ENCODE data around the gene SMIM22. TPM values are rescaled to one million over a fixed set of nuclear protein-coding genes. Genes with fewer than 3 reads are reported as not detected.

The SMIM22 gene
- total RNA-seq, 1 experiment from 2014 or later = not detected

GRCh38 chr16:4826980-4827379 lies 31.8 kb downstream of the SMIM22 start:
- CTCF ChIA-PET = interaction anchor here (0.6 kb wide), 1 partner anchor 150 kb away, joined by 3 read pairs; no protein-coding TSS in a partner anchor
- H3K27ac ChIP-seq (ENCODE audit: low read depth, low read length, poor library complexity, severe bottlenecking) = no peak overlapping the region
- POLR2A ChIA-PET (ENCODE audit: low non-redundant PET) = no interaction called here
- no TSS peak for BruUV-seq (replicated peaks)
- H3K27me3 ChIP-seq (replicated peaks; ENCODE audit: insufficient read depth, low read depth, low read length, poor library complexity) = no peaks in the 10 kb centered on the region
- DNase-seq (ENCODE audit: low spot score) = no peak
- no peaks in the 10 kb centered on the region for H3K9me3 ChIP-seq (ENCODE audit: low read depth, low read length, poor library complexity, severe bottlenecking)
- TF ChIP-seq EZH2 (IDR thresholded peaks at IDR 0.05; ENCODE audit: borderline replicate concordance, low read depth, low read length, poor library complexity, severe bottlenecking) = no peak
- TF ChIP-seq, protein P1, sequence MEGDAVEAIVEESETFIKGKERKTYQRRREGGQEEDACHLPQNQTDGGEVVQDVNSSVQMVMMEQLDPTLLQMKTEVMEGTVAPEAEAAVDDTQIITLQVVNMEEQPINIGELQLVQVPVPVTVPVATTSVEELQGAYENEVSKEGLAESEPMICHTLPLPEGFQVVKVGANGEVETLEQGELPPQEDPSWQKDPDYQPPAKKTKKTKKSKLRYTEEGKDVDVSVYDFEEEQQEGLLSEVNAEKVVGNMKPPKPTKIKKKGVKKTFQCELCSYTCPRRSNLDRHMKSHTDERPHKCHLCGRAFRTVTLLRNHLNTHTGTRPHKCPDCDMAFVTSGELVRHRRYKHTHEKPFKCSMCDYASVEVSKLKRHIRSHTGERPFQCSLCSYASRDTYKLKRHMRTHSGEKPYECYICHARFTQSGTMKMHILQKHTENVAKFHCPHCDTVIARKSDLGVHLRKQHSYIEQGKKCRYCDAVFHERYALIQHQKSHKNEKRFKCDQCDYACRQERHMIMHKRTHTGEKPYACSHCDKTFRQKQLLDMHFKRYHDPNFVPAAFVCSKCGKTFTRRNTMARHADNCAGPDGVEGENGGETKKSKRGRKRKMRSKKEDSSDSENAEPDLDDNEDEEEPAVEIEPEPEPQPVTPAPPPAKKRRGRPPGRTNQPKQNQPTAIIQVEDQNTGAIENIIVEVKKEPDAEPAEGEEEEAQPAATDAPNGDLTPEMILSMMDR (conservative IDR thresholded peaks at IDR 0.05; ENCODE audit: low read depth, low read length) = no peak
- H3K36me3 ChIP-seq (ENCODE audit: insufficient read depth, low read length, poor library complexity, severe bottlenecking) = peaks cover 72% of the 10 kb centered on the region
- no peak overlapping the region for H3K4me3 ChIP-seq (ENCODE audit: low read depth, low read length, poor library complexity, severe bottlenecking)
- no peaks in the 10 kb centered on the region for H3K4me1 ChIP-seq (ENCODE audit: insufficient read depth, low read length, poor library complexity, severe bottlenecking)
- intact Hi-C loops (cut with micrococcal nuclease; ENCODE audit: unreplicated experiment) = no loop called here

DNA sequence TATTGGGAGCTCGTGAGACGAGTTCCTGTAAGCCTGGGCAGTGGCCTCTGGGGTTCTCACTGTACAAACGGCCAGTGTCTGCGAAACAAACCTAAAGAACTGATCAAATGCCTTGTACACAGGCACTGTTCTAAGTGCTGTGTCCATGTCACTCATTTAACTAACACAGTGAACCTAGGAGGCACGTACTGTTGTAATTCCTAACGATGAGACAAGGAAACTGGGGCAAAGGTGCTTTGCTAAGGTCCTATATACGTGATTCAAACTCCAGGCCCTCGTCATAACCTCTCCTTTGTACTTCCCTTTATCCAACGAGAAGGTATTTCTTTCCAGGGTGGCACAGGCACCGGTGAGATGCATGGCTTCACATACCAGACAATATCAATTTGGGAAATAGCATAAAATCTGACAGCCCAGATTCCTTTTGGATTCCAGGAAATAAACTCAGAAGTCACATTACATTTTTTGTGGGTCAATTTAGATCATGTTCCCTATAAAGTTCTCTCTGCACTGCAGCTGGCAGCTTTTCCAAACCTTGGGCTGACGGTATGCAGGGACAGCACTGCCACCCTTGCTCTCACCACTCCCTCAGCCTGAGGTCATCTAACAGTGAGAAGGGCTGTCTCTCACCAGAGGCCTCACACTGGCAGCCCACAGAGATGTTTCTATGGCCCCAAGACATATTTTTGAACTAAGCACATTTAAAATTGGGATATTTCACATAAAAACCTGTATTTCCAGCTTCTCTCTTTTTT lies 33.6 kb downstream of the SMIM22 start:
- CTCF ChIA-PET = no interaction called here
- TF ChIP-seq EZH2 (IDR thresholded peaks at IDR 0.05; ENCODE audit: borderline replicate concordance, low read depth, low read length, poor library complexity, severe bottlenecking) = no peak
- TF ChIP-seq, protein P1 (conservative IDR thresholded peaks at IDR 0.05; ENCODE audit: low read depth, low read length) = no peak
- BruUV-seq (replicated peaks) = no TSS peak
- no peak for DNase-seq (ENCODE audit: low spot score)
- POLR2A ChIA-PET (ENCODE audit: low non-redundant PET) = no interaction called here
- H3K4me3 ChIP-seq (ENCODE audit: low read depth, low read length, poor library complexity, severe bottlenecking) = no peak overlapping the region
- no peak overlapping the region for H3K27ac ChIP-seq (ENCODE audit: low read depth, low read length, poor library complexity, severe bottlenecking)
- no peaks in the 10 kb centered on the region for H3K4me1 ChIP-seq (ENCODE audit: insufficient read depth, low read length, poor library complexity, severe bottlenecking)
- H3K9me3 ChIP-seq (ENCODE audit: low read depth, low read length, poor library complexity, severe bottlenecking) = no peaks in the 10 kb centered on the region
- no peaks in the 10 kb centered on the region for H3K27me3 ChIP-seq (replicated peaks; ENCODE audit: insufficient read depth, low read depth, low read length, poor library complexity)
- intact Hi-C loops (cut with micrococcal nuclease; ENCODE audit: unreplicated experiment) = no loop called here
- H3K36me3 ChIP-seq (ENCODE audit: insufficient read depth, low read length, poor library complexity, severe bottlenecking) = peaks cover 73% of the 10 kb centered on the region

- H3K4me1 ChIP-seq (ENCODE audit: insufficient read depth, low read length, poor library complexity, severe bottlenecking) = no peaks in the 10 kb centered on the region
- no peak overlapping the region for H3K27ac ChIP-seq (ENCODE audit: low read depth, low read length, poor library complexity, severe bottlenecking)
- H3K27me3 ChIP-seq (replicated peaks; ENCODE audit: insufficient read depth, low read depth, low read length, poor library complexity) = no peaks in the 10 kb centered on the region
- POLR2A ChIA-PET (ENCODE audit: low non-redundant PET) = no interaction called here
- TF ChIP-seq EZH2 (IDR thresholded peaks at IDR 0.05; ENCODE audit: borderline replicate concordance, low read depth, low read length, poor library complexity, severe bottlenecking) = no peak
- TF ChIP-seq, protein P1 (conservative IDR thresholded peaks at IDR 0.05; ENCODE audit: low read depth, low read length) = no peak
- intact Hi-C loops (cut with micrococcal nuclease; ENCODE audit: unreplicated experiment) = no loop called here
- BruUV-seq (replicated peaks) = no TSS peak
- H3K36me3 ChIP-seq (ENCODE audit: insufficient read depth, low read length, poor library complexity, severe bottlenecking) = peaks cover 67% of the 10 kb centered on the region
- H3K4me3 ChIP-seq (ENCODE audit: low read depth, low read length, poor library complexity, severe bottlenecking) = no peak overlapping the region
- H3K9me3 ChIP-seq (ENCODE audit: low read depth, low read length, poor library complexity, severe bottlenecking) = no peaks in the 10 kb centered on the region
- no peak for DNase-seq (ENCODE audit: low spot score)
- CTCF ChIA-PET = no interaction called here
Measured at GRCh38 chr16:4830408-4830807, 35.2 kb downstream of the SMIM22 start.

Measured in A673 (cell line).